22Rv1 (cell line): ENCODE data around the gene TUBB4B.

Experiments used
- H3K27ac ChIP-seq: fragments of 450-650 bp; 2 replicates; pipeline ENCODE4 v1.5.1; 2017
- CTCF ChIP-seq: fragments of 450-650 bp; IDR thresholded peaks from 2 replicates; pipeline ENCODE4 v1.5.1; 2017; ENCODE audit warnings: mild to moderate bottlenecking
- ZFX ChIP-seq: fragments of 450-650 bp; IDR thresholded peaks from 2 replicates; pipeline ENCODE4 v1.6.1; 2017; ENCODE audit warnings: antibody characterized with exemption, borderline replicate concordance

TUBB4B gene

GRCh38 chr9:137228506-137228967, 12.6 kb upstream of the TUBB4B start:
- TF ChIP-seq ZFX (no peak), CTCF (no peak)
- peak overlapping the region; percentile 33 for H3K27ac ChIP-seq

- peak overlapping the region; percentile 33 for H3K27ac ChIP-seq
- no peak for TF ChIP-seq ZFX
- no peak for TF ChIP-seq CTCF
Observed at GRCh38 chr9:137228968-137229896, 11.9 kb upstream of the TUBB4B start.

GRCh38 chr9:137229903-137230704, 11.0 kb upstream of the TUBB4B start:
- no peak overlapping the region for H3K27ac ChIP-seq
- no peak for TF ChIP-seq ZFX
- no peak for TF ChIP-seq CTCF

- H3K27ac ChIP-seq: no peak within 1 kb of the TSS
- TF ChIP-seq ZFX: no peak
- TF ChIP-seq CTCF: no peak
Observed at GRCh38 chr9:137230705-137231371, 10.2 kb upstream of the TUBB4B start, which contains the start of gene SLC34A3. Gene SLC34A3 (plus strand): TSS chr9:137230901. CDS start chr9:137231703, 802 bp downstream.

- no peak for TF ChIP-seq ZFX
- no peak for TF ChIP-seq CTCF
- no peak overlapping the region for H3K27ac ChIP-seq
Observed at GRCh38 chr9:137231372-137232039, 9.6 kb upstream of the TUBB4B start.

GRCh38 chr9:137232101-137232500, 9.0 kb upstream of the TUBB4B start:
- H3K27ac ChIP-seq: peak overlapping the region; percentile 48
- TF ChIP-seq CTCF (no peak), ZFX (no peak)
